Measurements from ENCODE around the gene KRTAP10-1. TPM values are rescaled to one million over a fixed set of nuclear protein-coding genes. Genes with fewer than 3 reads are reported as not detected.

KRTAP10-1 gene
- total RNA-seq, 1 donor from 2014 or later: not detected

DNA sequence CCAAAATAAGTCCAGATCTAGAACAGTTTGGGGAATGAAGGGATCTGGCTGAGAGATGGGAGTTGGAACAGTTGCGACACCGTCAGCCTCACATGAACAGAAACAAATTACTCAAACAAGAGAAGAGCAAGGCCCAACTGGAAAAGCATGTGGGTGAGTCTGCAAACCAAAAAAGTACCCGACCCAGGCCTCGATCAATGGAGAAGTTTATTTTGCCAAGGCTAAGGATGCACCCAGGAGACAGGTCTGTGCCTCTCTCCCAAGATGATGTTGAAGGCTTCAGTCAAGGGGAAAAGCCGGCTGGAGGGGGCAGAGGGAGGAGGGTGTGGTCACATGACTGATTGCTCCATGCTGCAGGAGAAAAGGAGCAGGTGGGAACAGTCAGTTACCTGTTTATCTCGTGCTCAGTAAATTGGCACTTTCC, 42.3 kb downstream of the KRTAP10-1 start:
- Mint-ChIP-seq H3K27ac (ENCODE audit: unreplicated experiment) (no peak overlapping the region), H3K4me1 (ENCODE audit: unreplicated experiment) (no peaks in the 10 kb centered on the region), H3K27me3 (ENCODE audit: unreplicated experiment) (peaks cover 15% of the 10 kb centered on the region), H3K36me3 (ENCODE audit: unreplicated experiment) (no peaks in the 10 kb centered on the region), H3K4me3 (ENCODE audit: unreplicated experiment) (no peak overlapping the region), H3K9me3 (ENCODE audit: unreplicated experiment) (peaks cover 6% of the 10 kb centered on the region)
- TF ChIP-seq CTCF (IDR thresholded peaks at IDR 0.05): no peak
- DNase-seq (ENCODE audit: extremely low spot score, unreplicated experiment): no peak

GRCh38 chr21:44496564-44497550, 43.1 kb downstream of the KRTAP10-1 start:
- Mint-ChIP-seq H3K36me3 (ENCODE audit: unreplicated experiment) (peaks cover 3% of the 10 kb centered on the region), H3K27me3 (ENCODE audit: unreplicated experiment) (peaks cover 15% of the 10 kb centered on the region), H3K9me3 (ENCODE audit: unreplicated experiment) (peaks cover 11% of the 10 kb centered on the region), H3K4me1 (ENCODE audit: unreplicated experiment) (no peaks in the 10 kb centered on the region), H3K27ac (ENCODE audit: unreplicated experiment) (no peak overlapping the region), H3K4me3 (ENCODE audit: unreplicated experiment) (no peak overlapping the region)
- no peak for TF ChIP-seq CTCF (IDR thresholded peaks at IDR 0.05)
- no peak for DNase-seq (ENCODE audit: extremely low spot score, unreplicated experiment)

- H3K9me3 Mint-ChIP-seq (ENCODE audit: unreplicated experiment): peaks cover 14% of the 10 kb centered on the region
- no peak for DNase-seq (ENCODE audit: extremely low spot score, unreplicated experiment)
- H3K4me3 Mint-ChIP-seq (ENCODE audit: unreplicated experiment): no peak overlapping the region
- no peak overlapping the region for H3K27ac Mint-ChIP-seq (ENCODE audit: unreplicated experiment)
- no peaks in the 10 kb centered on the region for H3K4me1 Mint-ChIP-seq (ENCODE audit: unreplicated experiment)
- peaks cover 3% of the 10 kb centered on the region for H3K36me3 Mint-ChIP-seq (ENCODE audit: unreplicated experiment)
- TF ChIP-seq CTCF (IDR thresholded peaks at IDR 0.05): no peak
- peaks cover 15% of the 10 kb centered on the region for H3K27me3 Mint-ChIP-seq (ENCODE audit: unreplicated experiment)
These were observed 44.1 kb downstream of the KRTAP10-1 start for GRCh38 chr21:44495611-44496563.

DNA sequence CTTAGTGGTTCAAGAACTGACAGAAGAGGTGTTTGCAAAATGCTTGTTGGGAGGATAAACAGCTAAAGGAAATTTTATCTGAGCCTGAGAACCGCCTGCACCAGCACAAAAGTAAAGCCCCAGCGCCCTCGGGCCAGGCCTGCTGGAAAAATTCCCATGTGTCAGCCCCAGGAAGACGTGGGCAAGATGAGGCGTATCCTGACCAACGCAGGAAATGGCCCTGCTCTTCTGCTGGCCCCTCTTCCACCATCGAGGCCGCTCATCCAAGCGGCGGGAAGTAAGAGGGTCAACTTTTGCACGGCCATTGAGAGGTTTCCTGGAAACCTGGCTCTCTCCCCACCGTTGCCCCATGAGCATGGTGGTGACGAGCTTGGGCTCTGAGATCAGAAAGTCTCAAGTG, 45.0 kb downstream of the KRTAP10-1 start:
- H3K4me1 Mint-ChIP-seq (ENCODE audit: unreplicated experiment): no peaks in the 10 kb centered on the region
- no peak for DNase-seq (ENCODE audit: extremely low spot score, unreplicated experiment)
- H3K27me3 Mint-ChIP-seq (ENCODE audit: unreplicated experiment): peaks cover 15% of the 10 kb centered on the region
- no peak overlapping the region for H3K4me3 Mint-ChIP-seq (ENCODE audit: unreplicated experiment)
- TF ChIP-seq CTCF (IDR thresholded peaks at IDR 0.05): no peak
- H3K36me3 Mint-ChIP-seq (ENCODE audit: unreplicated experiment): peaks cover 3% of the 10 kb centered on the region
- H3K27ac Mint-ChIP-seq (ENCODE audit: unreplicated experiment): no peak overlapping the region
- H3K9me3 Mint-ChIP-seq (ENCODE audit: unreplicated experiment): peaks cover 14% of the 10 kb centered on the region
